Measurements from ENCODE around the gene PCNX1. TPM values are rescaled to one million over a fixed set of nuclear protein-coding genes. Genes with fewer than 3 reads are reported as not detected.

PCNX1 gene
- total and polyA plus RNA-seq, 2 donors (not counting 1 experiment from before 2014, with no cell fraction given) = 17.0 to 84.5 TPM

DNA sequence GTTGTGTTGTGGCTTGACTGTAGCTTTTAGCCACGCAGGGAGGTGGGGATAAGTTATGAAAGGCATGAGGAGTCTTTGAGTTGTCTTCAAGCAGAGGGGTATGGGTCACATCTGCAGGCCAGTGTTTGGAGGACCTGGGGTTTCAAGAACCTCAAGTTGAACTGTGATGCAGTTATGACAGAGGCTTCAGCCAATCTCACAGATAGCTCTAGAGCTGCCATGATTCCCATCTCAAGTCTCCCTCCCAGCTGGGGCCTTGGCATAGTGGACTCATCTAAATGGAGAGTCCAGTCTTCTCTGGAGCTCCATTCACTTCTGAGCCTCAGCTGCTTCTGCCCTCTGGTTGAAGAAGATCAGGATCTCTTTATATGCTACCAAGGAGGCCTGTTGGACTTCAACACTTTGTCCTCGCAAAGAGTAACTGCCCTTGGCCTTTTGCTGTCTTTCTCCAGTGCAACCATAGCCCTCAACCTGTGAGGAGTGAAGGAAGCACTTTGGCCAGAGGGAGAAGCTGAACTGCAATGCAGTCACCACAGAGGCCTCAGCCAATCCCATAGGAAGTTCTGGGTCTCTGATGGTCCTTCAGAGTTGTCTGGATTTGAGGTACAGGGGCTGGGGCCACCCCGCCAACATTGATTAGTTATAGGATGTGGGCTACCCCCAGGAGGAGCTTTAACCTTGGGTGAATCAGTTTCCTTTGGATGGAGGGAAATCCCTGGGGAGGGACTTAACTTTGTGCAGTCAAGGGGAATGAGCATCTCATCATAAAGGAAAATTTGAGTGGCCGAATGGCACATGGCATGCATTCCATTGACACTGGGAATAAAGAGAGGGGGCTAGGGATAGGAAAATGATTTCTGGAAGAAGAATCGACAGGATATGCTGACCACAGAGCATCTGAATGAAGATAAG is 230.5 kb downstream of the PCNX1 start:
- Histone ChIP-seq H3K36me3 (replicated peaks in 1 of 2; ENCODE audit: control extremely low read depth in 1 of 2, control insufficient read depth in 1 of 2, extremely low read depth in 1 of 2, insufficient read depth in 2 of 2, low read length in 1 of 2) (no peaks in the 10 kb centered on the region), H3K9me3 (ENCODE audit: control extremely low read depth in 1 of 3, control insufficient read depth in 2 of 3, insufficient read depth in 1 of 3, low read length in 2 of 3) (no peaks in the 10 kb centered on the region), H3K4me2 (replicated peaks; ENCODE audit: low read depth, low read length, poor library complexity, severe bottlenecking) (no peak overlapping the region), H3K9ac (ENCODE audit: low read length) (no peak overlapping the region), H3K4me1 (ENCODE audit: control insufficient read depth in 2 of 2, insufficient read depth in 2 of 2, low read length in 2 of 2) (peaks cover 14 to 21% of the 10 kb centered on the region in 2 donors), H3K4me3 (ENCODE audit: control extremely low read depth in 1 of 5, extremely low read depth in 1 of 5, insufficient read depth in 1 of 5, low read depth in 2 of 5, low read length in 4 of 5) (no peak overlapping the region), H3K79me2 (ENCODE audit: control insufficient read depth, insufficient read depth, low read length) (no peaks in the 10 kb centered on the region), H3K27ac (ENCODE audit: low read length in 2 of 2) (no peak overlapping the region), H2AFZ (ENCODE audit: insufficient read depth, low read depth, low read length, poor library complexity, severe bottlenecking) (no peak overlapping the region), H3K27me3 (replicated peaks in 1 of 4; ENCODE audit: control extremely low read depth in 1 of 4, control insufficient read depth in 3 of 4, insufficient read depth in 4 of 4, low read length in 3 of 4) (no peaks in the 10 kb centered on the region), H4K20me1 (ENCODE audit: control insufficient read depth, insufficient read depth, low read length, poor library complexity, severe bottlenecking) (no peaks in the 10 kb centered on the region)
- H3K4me3 Mint-ChIP-seq = no peak overlapping the region
- ChIA-PET POLR2A (no interaction called here), CTCF (interaction anchor here (0.6 to 16.3 kb wide), 26 partner anchors 13 to 718 kb away, joined by 3 to 310 read pairs (median 4); no protein-coding TSS in a partner anchor)
- TF ChIP-seq, protein P1, sequence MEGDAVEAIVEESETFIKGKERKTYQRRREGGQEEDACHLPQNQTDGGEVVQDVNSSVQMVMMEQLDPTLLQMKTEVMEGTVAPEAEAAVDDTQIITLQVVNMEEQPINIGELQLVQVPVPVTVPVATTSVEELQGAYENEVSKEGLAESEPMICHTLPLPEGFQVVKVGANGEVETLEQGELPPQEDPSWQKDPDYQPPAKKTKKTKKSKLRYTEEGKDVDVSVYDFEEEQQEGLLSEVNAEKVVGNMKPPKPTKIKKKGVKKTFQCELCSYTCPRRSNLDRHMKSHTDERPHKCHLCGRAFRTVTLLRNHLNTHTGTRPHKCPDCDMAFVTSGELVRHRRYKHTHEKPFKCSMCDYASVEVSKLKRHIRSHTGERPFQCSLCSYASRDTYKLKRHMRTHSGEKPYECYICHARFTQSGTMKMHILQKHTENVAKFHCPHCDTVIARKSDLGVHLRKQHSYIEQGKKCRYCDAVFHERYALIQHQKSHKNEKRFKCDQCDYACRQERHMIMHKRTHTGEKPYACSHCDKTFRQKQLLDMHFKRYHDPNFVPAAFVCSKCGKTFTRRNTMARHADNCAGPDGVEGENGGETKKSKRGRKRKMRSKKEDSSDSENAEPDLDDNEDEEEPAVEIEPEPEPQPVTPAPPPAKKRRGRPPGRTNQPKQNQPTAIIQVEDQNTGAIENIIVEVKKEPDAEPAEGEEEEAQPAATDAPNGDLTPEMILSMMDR (IDR thresholded peaks at IDR 0.05) = no peak
- TF ChIP-seq EZH2 (IDR thresholded peaks at IDR 0.05; ENCODE audit: borderline replicate concordance, insufficient read depth, low read depth, low read length, poor library complexity, severe bottlenecking) = no peak
- H3K4me1 Mint-ChIP-seq = peaks cover 19% of the 10 kb centered on the region
- intact Hi-C loops (cut with micrococcal nuclease) = loop anchor here (2.0 kb wide), 3 partner anchors 33 to 717 kb away; no protein-coding TSS in a partner anchor
- no peaks in the 10 kb centered on the region for H3K27me3 Mint-ChIP-seq
- no peak overlapping the region for H3K27ac Mint-ChIP-seq
- ATAC-seq (ENCODE audit: low read depth) (no peak), DNase-seq (no peak)
- 87% methylated on average over 4 of the region's 5 CpGs for WGBS (ENCODE audit: insufficient coverage)
- no peaks in the 10 kb centered on the region for H3K9me3 Mint-ChIP-seq (ENCODE audit: insufficient read depth)
